Skin of body (tissue), 2 donors: Measurements from ENCODE around the gene SERPINE1. TPM values are rescaled to one million over a fixed set of nuclear protein-coding genes. Genes with fewer than 3 reads are reported as not detected.

Source experiments
- DNase-seq: peaks from one replicate; lab custom pipeline; 2025; lab: John Stamatoyannopoulos, UW
- total RNA-seq: library from RNA; depleted of rRNA; stranded (reverse); fragments of >200 nt; gene quantifications from one replicate; pipeline ENCODE4 v1.2.3, GENCODE V29; 2014

Gene SERPINE1
- total RNA-seq, 1 donor from 2014 or later: 18.1 TPM

DNA sequence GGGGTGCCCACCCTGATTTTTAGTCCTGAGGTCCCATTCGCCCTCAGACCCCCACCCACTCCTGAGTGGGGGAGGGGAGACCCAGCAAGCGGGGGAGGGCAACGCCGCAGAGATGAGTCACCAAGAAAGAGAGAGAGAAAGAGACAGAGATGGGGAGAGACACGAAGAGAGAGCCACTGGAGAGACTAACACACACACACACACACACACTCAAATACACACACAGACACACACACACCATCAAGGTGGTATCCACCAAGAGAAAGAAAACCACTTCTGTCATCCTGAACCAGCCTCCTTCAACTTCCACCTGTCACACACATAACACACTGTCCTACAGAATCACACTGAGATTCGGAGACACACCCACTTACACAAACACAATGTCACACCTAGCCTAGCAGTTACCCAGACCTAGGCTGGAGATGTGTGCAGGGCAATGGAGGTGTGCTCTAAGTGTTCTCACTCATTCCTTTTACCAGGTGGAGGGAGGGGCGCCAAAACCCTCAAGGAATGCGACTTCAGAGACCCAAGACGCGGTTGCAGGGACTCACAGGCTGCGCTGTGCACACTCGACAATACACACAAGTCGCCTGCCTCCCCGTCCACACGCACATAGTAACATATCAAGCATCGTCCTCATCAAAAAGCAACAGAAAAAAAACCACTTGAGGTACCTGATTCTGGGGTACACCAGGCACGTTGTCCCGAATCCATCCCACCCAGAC, 42.4 kb downstream of the SERPINE1 start:
- DNase-seq: no peak

DNA sequence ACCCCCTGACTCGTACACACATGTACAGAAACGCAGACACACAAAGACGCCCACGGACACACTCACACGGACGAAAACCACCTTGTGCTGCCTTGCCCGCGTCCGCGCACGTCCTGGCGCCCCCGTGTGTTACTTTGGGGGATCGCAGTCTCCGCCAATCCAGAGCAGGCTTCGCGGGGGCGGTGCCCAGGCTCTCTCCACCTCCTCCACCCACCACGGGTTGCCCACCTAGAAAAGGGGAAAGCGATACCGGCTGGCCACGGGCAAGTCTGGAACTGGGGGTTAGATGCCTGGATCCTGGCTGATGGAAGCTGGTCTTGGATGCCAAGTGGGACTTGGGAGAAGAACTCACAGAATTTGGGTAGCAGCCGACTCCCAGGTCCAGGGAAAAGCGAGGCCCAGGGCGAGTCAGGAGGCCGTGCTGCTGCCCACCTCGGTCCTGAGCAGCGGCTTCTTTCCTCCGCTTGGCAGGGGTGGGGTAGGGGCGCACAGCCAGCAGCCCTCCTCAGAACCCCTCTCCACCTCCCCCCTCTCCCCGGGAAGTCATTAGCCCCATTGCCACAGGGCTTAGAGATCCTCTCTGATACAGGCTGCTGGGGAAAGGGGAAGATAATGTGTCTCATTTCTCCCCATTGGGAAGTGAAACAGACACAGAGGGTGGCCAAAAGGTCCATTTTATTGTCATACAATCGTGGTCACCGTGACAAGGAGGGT, 43.1 kb downstream of the SERPINE1 start:
- DNase-seq: no peak

DNA sequence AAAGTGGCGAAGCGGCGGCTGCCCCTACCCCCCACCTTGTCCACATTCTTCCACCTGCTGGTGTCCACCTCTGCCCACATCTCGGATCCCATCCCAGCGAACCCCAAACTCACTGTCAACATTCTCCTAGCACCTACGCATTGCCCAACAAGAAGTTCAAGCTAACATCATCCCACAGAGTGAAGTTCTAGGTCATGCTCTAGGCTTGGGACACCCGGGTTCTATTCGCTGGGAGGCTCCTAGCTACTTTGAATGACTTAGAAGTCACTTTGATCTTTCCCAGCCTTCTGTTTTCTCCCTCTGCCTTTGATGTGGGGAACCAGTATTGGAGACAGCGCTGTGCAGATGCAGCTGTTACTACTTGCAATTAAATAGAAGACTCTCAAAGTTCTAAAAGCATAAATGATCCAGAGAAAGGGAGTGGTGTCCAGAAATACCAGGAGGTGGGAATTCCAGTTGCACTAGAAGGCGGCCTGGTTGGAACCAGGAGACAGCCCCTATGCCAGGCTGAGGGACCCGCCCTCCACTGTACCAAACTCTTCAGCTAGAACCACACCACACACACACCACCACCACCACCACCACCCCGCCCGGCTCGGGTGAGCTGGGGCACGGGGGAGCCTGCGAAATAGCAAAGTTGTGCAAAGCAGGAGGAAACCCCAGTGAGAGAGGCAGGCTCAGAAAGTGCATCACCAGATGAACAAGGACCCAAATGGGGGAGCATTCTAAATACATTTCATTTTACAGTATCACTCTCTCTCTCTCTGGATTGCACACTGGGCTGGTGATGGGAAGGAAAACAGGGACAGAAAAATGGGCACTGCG, 43.9 kb downstream of the SERPINE1 start:
- DNase-seq: no peak

DNA sequence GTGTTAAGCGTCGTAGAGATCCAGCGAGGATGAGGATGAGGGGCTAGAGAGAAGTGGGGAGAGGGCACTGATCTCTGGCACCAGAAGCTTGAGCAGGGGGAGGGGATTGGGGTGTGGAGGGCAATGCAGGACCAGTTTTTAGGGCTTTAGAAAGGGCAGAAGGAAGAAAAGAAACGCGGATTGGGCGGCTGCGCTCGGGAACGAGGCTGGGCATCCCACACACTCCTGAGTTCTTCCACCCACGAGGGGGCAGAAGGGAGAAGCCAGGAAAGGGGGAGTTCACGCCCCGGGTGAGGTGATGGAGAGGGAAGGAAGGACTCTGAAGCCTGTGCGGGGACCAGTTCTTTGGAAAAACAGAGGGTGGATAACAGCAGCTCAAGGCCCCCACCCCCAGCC, 44.5 kb downstream of the SERPINE1 start:
- DNase-seq: no peak

DNA sequence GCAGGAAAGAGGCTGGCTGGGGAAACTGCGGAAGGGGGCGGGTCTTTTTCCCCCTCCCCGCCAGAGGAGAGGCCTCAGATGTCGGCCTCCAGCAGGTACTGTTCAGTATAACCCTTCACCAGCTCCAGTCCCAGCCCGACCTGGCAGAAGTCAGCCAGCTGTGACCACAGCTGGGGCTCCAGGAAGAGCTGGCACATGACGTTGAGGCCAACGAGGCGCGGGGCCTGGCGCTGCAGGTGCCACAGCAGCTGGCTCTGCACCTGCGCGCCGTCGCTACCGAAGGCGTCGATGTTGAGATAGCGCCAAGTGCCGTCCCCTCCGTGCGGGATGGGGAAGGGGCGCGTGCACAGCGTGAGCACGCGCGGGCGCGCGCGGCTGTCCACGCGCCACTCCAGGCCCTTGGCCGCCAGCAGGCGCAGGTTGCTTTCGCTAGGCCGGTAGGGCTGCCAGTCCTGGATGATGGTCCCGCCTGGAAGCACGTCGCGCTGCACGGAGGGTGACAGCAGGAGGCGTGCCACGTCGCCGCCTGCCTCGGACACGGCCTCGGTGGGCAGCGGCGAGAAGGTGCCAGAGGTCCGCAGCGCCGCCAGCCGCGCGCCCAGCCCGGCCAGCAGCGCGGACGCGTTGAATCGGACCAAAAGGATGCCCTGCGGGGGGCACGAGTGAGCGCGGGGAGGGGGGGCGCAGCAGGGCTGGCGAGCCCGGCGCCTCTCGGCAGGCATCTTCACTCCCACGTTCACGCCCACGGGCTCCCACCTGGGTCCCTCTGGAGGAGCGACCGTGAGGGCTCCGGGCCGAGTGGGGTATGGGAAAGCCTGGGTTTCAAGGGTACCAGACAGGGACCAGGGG, 45.3 kb downstream of the SERPINE1 start:
- no peak for DNase-seq

DNA sequence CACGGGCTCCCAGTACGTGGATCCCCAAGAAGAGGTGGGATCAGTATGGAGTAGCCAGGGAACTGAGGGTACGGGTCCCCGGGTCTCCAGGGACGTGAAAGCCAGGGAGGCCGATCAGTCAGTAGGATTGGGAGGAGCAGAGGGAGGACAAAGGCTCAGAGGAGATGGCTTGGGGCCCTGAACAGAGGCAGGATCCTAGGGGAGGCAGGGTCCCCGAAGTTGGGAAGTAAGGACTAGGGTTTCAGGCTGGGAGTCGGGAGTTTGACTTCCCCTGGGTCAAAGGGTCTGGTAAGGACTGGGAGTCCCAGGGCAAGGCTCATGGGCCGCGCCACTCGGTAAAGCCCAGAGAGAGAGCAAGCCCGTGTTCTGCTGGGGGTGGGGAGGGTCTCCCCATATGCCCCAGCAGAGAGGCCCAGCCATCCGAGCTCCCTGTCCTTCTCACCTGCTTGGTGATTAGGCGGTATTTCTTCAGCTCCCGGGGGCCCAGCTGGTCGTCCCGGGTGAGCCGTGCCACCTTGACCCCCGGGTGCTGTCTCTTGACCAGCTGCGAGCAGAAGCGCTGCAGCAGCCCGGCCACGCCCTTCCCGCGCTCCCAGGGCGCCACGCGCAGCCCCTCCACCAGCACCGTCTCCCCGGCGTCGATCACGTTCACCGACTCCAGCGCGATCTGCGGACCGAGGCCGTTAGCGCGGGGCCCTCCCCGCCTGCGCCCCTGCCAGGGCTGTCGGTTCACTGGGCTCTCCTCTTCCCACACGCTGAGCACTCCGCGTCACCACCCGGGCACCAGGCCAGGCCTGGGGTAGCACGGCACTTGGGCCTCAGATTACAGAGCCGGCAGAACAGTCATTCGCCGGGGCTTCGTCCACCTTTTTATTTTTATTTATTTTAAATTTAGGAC, 46.2 kb downstream of the SERPINE1 start:
- DNase-seq: no peak

DNA sequence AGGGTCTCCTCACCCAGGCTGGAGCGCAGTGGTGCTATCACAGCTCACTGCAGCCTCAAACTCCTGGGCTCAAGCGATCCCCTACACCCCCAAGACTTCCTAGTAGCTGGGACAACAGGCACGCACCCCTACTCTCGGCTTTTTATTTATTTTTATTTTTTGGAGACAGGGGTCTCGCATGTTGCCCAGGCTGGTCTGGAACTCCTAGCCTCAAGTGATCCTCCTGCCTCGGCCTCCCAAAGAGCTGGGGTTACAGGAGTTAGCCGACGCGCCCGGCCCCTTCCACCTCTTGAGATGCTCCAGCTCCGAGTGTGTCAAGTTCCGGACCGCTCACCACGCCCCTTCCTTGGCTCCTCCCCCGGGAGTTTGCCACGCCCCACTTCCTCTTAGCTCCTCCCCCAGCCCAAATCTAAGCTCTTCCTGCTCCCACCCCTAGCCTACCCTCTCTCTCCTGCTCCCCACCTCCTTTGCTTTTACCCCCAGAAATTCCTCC, 46.9 kb downstream of the SERPINE1 start:
- DNase-seq: no peak

DNA sequence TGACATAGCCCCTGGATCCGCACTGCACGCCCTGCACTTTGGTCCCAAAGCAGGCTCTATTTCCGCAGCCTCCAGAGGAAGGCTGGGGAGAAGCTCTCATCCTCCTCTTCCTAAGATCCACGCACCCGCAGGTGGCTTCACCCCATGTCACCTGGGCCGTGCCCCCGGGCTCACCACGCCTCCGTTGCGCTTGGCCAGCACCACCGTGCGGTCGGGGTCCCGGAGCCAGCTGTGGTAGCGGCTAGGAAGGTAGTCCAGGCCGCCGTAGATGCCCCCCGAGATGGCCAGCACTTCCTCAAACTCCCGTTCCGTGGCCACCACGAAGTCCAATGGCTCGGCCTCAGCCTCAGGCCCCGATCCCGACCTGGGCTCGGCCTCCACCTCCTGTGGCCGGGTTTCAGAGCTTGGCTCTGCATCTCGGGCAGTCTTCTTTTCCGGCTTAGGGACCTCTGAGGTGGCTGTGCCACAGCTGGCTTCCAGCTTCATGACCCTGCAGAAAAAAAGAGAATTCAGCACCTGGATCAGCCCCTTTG, 47.5 kb downstream of the SERPINE1 start:
- DNase-seq: no peak

DNA sequence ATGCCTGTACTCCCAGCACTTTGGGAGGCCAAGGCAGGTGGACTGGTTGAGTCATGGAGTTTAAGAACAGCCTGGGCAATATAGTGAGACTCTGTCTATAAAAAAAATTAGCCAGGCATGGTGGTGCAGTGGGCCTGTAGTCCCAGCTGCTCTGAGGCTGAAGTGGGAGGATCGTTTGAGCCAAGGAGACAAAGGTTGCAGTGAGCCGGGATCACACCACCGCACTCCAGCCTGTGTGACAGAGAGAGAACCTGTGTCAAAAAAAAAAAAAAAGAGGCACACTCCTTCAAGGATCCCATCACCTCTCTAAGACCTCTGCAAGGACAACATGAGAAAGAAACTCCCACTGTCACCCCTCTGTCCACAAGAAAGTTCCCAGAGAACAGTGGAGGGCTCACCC, 48.8 kb downstream of the SERPINE1 start:
- DNase-seq: no peak

DNA sequence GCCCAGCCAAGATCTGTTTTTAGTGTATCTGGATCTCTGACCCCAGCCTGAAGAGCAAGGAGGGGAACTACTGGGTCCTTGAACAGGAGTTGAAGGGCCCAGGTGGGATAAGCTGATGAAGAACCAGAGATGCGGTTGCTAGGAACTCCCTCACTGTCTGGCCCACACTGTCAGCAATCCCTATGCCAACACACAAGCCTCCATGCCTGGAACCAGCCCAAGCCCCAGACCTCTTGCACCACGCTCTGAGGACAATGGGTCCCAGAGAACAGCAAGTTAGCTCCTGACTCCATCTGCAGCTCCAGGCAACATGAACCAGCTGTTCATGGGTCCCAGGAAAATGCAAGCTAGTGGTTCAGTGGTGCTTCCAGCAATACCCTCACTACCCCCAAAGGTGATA, 50.7 kb downstream of the SERPINE1 start:
- no peak for DNase-seq

DNA sequence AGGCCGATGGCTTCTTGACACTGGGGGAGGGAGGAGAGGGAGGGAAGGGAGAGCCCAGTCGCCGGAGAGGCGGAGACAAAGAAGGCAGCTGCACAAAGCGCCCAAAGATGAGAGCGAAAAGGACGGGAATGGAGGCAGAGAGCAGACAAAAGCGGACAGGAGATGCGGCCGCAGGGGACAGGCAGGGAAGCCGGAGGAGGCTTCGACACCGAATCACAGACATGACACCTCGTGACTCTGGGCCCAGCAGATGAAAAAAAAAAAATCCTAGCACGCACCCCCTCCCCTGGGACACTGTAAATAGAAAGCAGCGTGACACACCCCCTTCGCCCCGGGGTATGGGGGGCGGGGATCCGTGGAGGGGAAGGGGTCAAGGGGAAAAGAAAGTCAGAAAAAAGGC, 52.2 kb downstream of the SERPINE1 start:
- no peak for DNase-seq

DNA sequence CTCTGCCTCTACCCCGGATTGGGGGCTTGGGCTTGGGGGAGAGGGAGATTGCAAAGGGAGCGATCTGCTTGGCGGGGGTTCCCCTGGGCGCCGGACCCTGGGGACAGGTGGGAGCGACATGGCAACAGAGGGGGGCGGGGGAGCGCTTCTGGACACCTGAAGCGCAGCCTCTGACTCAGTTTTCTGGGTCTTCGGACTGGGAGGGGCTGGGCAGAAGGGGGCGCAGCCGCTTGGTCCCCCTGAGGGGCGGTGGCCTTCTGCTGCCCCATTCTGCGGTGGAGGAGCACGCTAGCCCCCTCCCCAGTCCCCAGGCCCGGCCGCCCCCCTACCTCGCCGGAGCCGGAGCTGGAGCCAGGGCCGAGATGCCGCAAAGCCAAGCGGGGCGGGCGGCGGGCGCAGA, 52.8 kb downstream of the SERPINE1 start:
- DNase-seq: no peak

DNA sequence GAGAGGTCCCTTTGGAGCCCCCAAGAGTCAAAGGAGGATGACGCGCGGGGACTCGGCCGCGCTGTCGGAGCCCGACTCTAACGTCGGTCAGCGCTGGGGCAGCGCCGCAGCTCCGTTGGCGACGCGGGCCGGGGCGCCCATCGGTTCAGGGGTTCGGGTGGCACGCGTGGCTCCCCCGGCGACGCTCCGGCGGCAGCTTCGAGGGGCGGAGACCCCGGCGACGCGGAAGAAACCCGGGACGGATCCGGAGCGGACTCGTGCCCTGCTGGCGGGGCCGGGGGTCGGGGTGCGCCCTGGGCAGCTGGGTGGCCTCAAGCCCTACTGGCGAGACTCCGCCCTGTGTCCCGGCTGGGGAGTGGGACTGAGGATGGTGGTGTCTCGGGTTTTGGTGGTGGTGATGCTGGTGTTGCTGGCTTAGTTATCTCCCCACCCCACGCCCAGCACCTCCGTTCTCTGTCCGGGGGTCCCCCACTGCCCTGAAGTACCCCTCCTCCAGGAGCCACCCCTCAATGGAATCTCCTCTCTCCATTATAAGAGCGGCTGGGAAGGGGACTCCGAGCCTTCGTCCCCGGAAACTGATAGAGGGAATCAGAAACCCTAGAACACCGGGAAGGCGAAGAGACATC, 53.3 kb downstream of the SERPINE1 start, which contains the start of gene NAT16:
NAT16 (minus strand) TSS at position 164 of the 626 bp plus-strand sequence. CDS start 5,486 bp downstream, outside the sequence.
- DNase-seq: no peak

DNA sequence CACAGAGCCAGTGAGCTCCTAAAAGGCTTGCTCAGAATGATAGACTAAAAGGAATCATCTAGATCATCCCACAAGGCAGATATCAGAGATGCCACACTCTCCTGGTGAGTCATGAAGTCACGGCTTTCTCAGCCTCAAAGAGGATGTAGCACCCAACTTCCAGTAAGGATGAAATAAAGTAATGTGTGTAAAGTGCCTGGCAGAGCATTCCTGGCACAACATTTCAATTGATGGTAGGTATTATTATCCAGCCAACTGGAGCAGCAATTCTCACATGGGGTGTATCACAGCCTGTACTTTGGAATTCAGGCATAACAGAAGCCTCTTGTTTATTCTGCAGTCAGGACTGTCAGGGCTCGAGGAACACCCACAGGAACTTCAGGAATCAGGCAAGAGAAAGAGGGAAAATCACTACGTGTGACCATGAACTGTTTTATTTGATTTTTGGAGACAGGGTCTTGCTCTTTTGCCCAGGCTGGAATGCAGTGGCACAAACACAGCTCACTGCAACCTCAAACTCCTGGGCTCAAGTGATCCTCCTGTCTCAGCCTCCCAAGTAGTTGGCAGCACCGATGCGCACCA, 58.4 kb downstream of the SERPINE1 start:
- DNase-seq: no peak

DNA sequence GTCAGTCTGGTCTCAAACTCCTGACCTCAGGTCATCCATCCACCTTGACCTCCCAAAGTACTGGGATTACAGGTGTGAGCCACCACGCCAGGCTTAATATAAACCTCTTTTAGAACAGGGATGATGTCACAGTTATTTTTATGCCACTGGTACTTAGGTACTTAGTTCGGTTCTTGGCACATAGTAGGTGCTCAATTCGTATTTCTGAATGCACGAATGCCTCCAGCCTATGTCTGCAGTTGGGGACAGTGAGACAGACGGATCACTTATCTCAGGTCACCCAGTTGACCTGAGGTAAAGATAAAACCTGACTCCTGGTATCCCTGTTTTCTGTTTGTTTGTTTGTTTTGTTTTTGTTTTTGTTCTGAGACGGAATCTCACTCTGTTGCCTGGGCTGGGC, 59.3 kb downstream of the SERPINE1 start:
- no peak for DNase-seq

DNA sequence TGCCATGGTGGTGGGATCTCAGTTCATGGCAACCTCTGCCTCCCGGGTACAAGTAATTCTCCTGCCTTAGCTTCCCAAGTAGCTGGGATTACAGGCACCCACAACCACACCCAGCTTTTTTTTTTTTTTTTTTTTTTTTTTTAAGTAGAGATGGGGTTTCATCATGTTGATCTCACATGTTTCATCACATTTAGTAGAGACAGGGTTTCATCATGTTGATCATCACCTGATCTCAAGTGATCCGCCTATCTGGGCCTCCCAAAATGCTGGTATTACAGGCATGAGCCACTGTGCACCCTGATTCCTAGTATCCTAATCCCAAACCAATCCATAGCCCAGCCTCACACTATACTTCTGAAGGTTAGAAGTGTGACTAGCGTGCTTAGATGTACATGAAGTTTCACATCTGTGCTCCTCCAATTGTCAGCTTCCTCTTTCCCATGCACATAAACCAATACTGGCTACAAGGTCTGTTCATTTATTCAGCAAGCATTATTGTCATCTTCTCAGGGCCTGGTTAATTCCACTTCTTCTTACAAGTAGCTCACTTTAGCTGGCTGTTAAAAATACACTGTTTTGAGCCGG, 60.0 kb downstream of the SERPINE1 start:
- DNase-seq: no peak
